Activated effector memory CD4-positive, alpha-beta T cell treated with Interleukin-2 at 50 U/mL for 16 hours (primary cell): Measurements from ENCODE around the gene DGKD.

Source experiments
- DNase-seq: peaks from one replicate; pipeline ENCODE4 v3.0.0-alpha.2; 2020

Gene DGKD

GRCh38 chr2:233338046-233338445, 16.2 kb upstream of the DGKD start:
- no peak for DNase-seq

DNA sequence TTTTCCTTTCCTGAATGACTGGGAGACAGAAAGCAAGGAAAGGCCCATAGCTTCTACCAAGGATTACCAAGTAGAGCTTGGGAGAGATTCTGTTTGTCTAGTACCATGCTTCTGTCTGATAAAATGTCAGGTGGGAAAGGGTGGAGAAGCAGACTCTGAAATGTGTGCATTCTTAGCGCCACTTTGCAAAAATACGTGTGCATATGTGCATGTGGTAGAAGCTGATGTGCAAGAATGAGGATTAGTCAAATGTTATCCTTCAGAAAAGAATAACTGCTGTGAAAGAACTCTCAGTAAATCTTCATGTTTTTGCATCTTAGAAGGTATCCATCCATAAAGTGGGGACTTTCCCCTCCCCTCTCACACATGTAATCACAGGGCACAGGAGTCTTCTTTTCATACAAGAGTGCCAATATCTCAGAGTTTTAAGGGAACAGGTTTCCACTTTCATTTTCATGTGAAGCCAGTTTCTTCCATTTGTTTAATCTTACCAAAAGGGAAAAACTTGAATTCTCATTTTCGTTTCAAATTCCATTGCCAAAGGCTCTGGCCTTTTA, 15.4 kb upstream of the DGKD start:
- no peak for DNase-seq

DNA sequence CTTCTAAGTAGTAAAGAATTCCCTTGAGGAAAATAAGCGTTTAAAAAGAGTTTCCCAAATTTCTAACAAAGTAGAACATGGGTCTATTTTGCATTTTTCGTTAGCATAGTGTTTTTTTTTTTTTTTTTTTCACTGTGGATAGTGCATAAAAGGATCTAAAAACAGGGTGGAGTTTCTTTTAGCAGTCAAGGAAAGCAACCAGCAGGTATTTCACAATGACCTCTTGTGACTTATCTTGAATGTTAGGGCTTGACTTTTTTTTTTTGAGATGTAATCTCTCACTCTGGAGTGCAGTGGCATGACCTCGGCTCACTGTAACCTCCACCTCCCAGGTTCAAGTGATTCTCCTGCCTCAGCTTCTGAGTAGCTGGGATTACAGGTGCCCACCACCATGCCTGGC, 14.9 kb upstream of the DGKD start:
- no peak for DNase-seq

DNA sequence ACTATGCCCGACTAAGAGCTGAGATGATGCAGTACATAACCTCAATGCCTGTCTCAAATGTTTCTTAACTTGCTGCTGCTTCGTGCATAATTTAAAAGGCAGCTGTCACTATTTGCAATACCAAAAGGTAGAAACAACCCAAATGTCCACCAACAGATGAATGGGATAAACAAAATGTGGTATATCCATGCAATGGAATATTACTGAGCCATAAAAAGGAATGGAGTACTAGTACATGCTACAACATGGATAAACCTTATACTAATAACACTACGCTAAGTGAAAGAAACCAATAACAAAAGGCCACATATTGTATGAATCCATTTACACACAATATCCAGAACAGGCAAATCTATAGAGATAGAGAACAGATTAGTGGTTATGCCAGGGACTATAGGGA, 13.0 kb upstream of the DGKD start:
- no peak for DNase-seq

DNA sequence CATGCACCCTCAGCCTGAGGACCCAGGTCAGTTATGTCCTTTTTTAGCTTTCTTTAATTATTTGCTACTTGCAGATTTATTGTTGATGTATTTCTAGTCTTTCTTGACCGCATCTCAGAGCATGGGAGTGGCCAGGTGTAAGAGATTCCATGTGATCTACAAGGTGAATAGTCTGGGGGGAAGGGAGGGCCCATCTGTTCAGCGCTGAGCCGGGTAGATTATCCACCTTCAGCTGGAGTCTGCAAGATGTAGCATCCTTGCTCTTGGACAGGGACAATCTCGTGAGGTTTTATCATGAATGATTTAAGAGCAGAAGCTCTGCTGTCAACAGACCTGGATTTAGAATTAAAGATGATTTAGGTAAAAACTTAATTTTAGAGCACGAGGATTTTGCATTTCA, 12.0 kb upstream of the DGKD start:
- no peak for DNase-seq

- DNase-seq = no peak
Measured at GRCh38 chr2:233343171-233343705, 11.1 kb upstream of the DGKD start.

DNA sequence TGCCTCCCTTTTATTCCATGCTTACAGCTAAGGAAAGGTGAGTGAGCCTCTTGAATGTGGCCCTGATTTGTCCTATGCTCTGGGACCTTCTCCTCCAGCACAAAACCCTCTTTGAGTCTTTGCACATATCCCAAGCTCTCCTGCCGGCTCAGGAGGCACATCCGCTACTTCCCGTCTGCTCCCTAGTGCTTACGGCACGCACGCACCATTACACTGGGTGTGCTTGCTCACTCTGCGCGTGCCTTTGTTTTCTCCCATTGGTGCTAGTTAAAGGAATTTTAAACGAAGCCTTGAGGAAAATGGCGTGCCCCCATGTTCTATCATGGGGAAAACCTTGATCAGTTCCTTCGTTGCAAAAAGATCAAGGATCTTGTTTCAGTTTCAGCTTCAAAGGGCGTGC, 7.9 kb upstream of the DGKD start:
- no peak for DNase-seq

- no peak for DNase-seq
Measured at GRCh38 chr2:233346930-233347329, 7.4 kb upstream of the DGKD start.

GRCh38 chr2:233349005-233349998, 5.0 kb upstream of the DGKD start:
- no peak for DNase-seq

- no peak for DNase-seq
Measured at GRCh38 chr2:233350708-233351107, 3.6 kb upstream of the DGKD start.

- no peak for DNase-seq
Measured at GRCh38 chr2:233351423-233351822, 2.9 kb upstream of the DGKD start.

DNA sequence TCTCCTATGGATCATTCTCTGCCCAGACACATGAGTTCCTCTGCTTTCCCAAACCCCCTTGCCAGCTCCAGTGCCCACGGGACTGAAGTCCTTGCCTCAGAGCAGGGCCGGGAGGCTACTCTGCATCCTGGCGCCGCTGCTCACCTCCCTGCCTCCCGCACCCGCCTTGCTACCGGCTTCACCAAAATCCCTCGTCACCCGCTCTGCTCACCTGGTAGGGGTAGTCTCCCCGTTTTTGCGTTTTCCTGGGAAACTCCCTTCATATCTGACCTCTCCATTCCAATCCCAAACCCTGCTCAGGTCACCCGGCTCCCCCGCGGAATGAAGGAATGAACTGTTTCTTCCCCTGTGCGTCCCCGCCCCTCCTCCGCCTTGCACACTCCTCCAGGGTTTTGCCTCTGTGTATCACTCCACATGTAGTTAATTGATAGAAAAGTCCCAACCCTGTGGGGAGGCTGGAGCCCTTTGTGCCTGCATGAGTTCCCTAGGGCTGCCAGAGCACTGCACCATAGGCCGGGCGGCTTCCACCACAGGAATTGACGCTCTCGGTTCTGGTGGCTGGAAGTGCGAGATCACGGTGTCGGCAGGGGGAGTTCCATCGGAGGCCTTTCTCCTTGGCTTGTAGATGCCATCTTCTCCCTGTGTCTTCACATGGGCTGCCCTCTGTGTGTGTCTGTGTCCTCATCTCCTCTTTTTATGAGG, 2.0 kb upstream of the DGKD start:
- DNase-seq = no peak

DNA sequence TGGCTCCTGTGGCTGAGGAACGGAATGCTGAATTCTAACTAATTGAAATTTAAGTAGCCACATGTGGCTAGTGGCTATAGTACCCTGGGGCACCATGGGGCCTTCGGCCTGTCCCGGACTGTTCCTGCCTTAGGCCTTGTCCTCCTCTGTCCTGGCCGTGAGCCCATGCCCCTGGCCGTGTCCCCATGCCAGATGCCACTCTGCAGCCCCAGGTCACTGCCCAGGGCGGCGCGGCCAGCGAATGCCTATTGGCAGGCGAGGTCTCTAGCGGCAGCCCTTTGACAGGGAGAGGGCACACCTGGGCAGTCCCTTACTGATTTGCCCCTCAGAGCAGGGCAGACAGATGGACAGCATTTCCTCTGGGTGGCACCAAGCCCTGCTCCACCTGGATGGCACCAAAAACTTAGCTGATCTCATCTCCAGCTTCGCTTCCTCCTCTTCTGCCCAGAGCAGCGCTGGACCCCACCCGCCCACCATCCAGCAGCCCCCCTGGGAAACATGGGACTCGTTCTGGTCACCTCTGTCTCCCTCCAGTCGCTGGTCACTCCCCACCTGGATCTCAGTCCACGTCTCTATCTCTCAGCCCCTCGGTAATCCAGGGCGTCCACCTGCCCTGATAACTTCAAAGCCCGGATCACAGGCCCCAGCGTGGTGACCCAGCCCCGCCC, 1.1 kb upstream of the DGKD start:
- DNase-seq = no peak

DNA sequence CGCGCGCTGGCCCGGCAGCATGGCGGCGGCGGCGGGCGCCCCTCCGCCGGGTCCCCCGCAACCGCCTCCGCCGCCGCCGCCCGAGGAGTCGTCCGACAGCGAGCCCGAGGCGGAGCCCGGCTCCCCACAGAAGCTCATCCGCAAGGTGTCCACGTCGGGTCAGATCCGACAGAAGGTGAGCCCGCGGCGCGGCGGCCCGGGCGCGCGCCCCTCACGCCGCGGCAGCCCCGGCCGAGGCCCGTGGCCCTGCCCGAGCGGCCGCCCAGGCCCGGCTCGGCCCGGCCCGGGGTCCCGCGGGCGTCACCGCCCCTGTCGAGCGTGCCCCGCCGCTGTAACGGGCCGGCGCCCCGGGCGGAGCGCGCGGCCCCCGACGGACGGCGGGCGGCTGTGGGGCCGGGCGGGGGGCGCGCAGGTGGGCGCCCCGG, 218 bp downstream of the DGKD start:
- no peak for DNase-seq

GRCh38 chr2:233354971-233355574, 779 bp downstream of the DGKD start:
- no peak for DNase-seq

DNA sequence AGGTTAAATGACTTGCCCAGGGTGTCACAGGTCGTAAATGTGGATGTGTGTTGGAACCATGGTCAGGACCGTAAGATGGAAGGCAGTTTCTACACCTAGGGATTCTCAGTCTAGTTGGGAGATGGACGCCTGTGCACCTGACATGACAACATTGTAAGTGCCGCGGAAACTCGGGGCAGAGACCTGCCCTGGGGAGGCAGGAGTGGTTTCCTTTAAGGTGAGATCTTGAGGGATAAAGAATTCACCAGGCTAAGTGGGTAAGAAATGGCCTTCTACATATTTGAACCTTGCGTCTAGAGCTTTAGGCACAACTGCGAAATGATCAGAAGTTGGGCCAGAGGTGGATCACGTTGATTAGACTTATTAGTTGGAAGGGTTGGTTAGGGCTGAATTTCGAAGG, 1.6 kb downstream of the DGKD start:
- DNase-seq = no peak

DNA sequence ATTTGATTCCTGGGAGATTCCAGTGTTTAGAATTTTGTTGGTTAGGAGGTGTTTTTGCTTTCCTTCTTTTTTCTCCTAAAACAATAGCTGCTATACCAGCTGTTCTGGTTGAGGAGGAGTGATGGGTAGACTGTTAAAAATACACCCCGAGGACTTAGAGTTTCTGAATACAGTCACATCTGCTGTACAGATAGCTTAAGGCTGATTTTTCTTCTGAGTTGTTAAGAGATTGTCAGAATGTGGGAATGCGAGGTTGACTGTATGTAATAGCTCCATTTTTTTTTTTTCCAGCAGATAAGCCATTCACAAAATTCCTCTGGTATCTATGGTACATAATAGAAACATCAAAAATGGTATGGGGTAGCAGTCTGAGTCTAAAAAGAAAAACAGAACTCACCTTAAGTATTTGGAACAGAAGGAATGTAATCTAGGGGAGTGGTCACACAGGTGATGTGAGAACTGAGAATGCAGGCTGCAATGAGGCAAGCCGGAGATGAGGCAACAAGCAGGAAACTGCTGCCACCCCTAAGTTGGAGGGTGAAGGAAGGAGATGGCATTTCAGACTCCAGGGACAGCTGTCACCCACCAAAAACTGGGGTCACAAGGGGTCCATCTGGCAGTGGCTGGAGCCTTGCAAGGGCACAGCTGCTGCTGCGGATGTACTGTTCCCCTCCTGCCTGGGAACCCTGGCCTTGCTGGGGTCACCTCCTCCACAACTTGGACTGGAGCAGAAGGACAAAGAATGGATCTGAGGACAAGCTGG, 2.4 kb downstream of the DGKD start:
- no peak for DNase-seq

DNA sequence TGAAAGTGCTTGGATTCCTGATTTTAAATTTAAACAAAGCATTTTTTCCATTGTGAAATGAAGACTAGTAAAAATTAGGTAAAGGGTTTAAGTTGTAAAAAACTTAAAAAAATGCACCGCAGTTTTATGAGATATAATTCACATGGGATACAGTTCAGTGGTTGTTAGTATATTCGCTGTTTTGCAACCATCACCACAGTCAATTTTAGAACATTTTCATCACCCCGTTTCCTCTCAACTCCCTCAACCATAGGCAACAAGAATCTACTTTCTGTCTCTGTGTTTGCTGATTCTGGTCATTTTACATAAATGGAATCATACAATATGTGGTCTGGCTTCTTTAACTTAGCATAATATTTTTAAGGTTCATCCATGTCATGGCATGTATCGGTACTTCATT, 4.0 kb downstream of the DGKD start:
- DNase-seq = no peak

DNA sequence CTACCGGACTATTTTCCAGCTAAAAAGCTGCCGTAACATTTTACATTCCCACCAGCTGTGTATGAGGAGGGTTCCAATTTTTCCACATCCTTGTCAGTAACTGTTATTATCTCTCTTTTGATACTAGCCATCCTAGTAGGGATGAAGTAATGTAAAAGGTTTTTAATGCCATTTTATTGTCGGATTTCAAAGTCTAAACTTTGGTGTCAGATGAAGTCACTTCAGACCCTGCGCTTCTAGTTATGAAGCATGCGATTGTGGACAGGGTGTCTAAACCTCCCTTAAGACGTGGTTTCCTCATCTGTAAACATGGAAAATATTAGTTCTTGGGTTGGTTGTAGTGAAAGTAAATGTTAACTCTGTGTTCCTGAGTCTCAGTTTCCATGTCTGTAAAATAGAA, 4.7 kb downstream of the DGKD start:
- no peak for DNase-seq

- DNase-seq = no peak
Measured at GRCh38 chr2:233359823-233360222, 5.5 kb downstream of the DGKD start.

DNA sequence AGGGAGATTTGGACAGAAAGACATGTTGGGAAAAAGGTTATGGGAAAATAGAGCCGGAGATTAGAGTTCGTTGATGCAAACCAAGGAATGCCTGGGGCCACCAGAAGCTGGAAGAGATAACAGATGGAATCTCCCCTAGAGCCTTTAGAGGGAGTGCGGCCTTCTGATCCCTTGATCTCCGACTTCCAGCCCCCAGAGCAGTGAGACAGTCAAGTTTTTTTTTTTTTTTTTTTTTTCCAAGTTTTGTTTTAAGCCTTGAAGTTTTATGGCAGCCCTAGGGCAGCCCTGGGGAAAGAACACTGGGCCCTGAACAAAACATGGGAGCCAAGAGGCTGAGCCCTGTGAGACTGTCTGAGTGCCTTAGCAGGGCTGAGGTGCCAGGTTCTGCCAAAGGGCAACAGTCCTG, 6.5 kb downstream of the DGKD start:
- DNase-seq = no peak

- DNase-seq = no peak
Measured at GRCh38 chr2:233361297-233361696, 7.0 kb downstream of the DGKD start.
